H1 (cell line): Measurements from ENCODE around the gene TEX48. TPM values are rescaled to one million over a fixed set of nuclear protein-coding genes. Genes with fewer than 3 reads are reported as not detected.

Experiments
- CTBP2 ChIP-seq: IDR thresholded peaks from 2 replicates; pipeline ENCODE4 v1.7.0; 2011; ENCODE audit warnings: borderline replicate concordance, mild to moderate bottlenecking, moderate library complexity, mixed read lengths, low read length; ENCODE audit not compliant: insufficient read depth, insufficient read length
- JUN ChIP-seq: IDR thresholded peaks from 2 replicates; pipeline ENCODE4 v1.6.1; 2011; ENCODE audit warnings: low read depth, mild to moderate bottlenecking, improper control_type of control experiment, low read length
- KDM4A ChIP-seq: IDR thresholded peaks from one replicate; pipeline ENCODE4 v1.7.1; 2012; ENCODE audit warnings: low read depth, mild to moderate bottlenecking, moderate library complexity, low read length, inconsistent platforms; ENCODE audit not compliant: severe bottlenecking
- NANOG ChIP-seq: IDR thresholded peaks from 2 replicates; pipeline ENCODE4 v1.6.1; 2011; ENCODE audit warnings: low read length, low read depth, mild to moderate bottlenecking, inconsistent platforms; ENCODE audit not compliant: insufficient read depth, poor library complexity, severe bottlenecking
- POU5F1 ChIP-seq: IDR thresholded peaks from 2 replicates; pipeline ENCODE4 v1.6.1; 2011; ENCODE audit warnings: low read depth, mild to moderate bottlenecking, low read length, moderate library complexity
- RBBP5 ChIP-seq: IDR thresholded peaks from 2 replicates; pipeline ENCODE4 v1.7.1; 2012; ENCODE audit warnings: low read depth, mild to moderate bottlenecking, inconsistent platforms, low read length, moderate library complexity, borderline replicate concordance
- TAF7 ChIP-seq: optimal IDR thresholded peaks from 2 replicates; pipeline ENCODE3; 2011; ENCODE audit warnings: low read depth, mild to moderate bottlenecking, inconsistent platforms, low read length, moderate library complexity, borderline replicate concordance
- TCF12 ChIP-seq: IDR thresholded peaks from 2 replicates; pipeline ENCODE4 v1.6.1; 2011; ENCODE audit warnings: low read depth, mild to moderate bottlenecking, low read length
- polyA plus RNA-seq, 7 experiments: library from polyadenylated mRNA; depleted of rRNA in 3 of 7; stranded (reverse) in 5 of 7; unstranded in 2 of 7; fragments of >200 nt in 5 of 7; fragments of 200-250 nt in 2 of 7; gene quantifications; 1 replicate in 5 of 7; 2 replicates in 1 of 7; 4 replicates in 1 of 7; pipeline versions ENCODE4 v1.2.1 to v1.2.3, GENCODE V29; 2011 to 2013; ENCODE audit warnings: missing spikeins in 2 of 7, mixed read lengths in 2 of 7
- total RNA-seq: library from RNA; stranded (reverse); fragmentation: NEBNext Ultra II Directional; extraction: Animal tissue kit (Norgen Biotek cat#: 25700); gene quantifications from 2 replicates; pipeline ENCODE4 v1.2.1, GENCODE V29; 2021

The TEX48 gene
- total and polyA plus RNA-seq, 2 of the 8 experiments (the other 6 are each of a cell fraction or from before 2014, with no cell fraction given): not detected

DNA sequence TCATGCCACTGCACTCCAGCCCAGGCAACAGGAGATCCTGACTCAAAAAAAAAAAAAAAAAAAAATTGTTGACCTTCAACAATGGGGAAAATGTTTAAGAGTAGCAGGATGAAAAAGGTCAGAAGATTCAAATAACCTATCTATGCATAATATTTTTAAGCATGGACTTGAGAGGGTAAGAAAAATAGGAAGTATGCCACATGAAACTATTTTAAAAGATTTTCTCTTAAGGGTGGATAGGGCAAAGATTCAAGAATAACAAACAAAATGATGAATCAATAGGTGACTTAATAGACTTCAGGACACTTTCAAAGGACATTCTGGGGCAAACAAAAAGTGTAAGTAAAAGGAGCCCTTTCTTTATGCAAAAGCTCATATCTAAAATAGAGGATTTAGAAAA is 3.2 kb downstream of the TEX48 start (continued):
- TF ChIP-seq TCF12: no peak
- TF ChIP-seq POU5F1: no peak
- no peak for TF ChIP-seq KDM4A
- TF ChIP-seq TAF7: no peak
- no peak for TF ChIP-seq NANOG
- no peak for TF ChIP-seq JUN
- no peak for TF ChIP-seq RBBP5
- TF ChIP-seq CTBP2: no peak
- TF ChIP-seq, all 59 proteins: peak for 0
